ENCODE data around the gene CTTNBP2NL. TPM values are rescaled to one million over a fixed set of nuclear protein-coding genes. Genes with fewer than 3 reads are reported as not detected.
"Not testable (repeated sequence)": the region's sequence is repeated elsewhere in the genome, so short reads cannot be mapped to it uniquely, and the experiment has no call there.

Gene CTTNBP2NL
- total RNA-seq, 2 experiments from 2014 or later = 0.47 to 0.57 TPM

- no peaks in the 10 kb centered on the region for H3K36me3 Mint-ChIP-seq
- H3K4me3 Mint-ChIP-seq = no peak overlapping the region
- H3K27me3 Mint-ChIP-seq = peaks cover 51% of the 10 kb centered on the region
- DNase-seq = no peak
- no peak for ATAC-seq (ENCODE audit: low read depth)
- POLR2A ChIA-PET = no interaction called here
- no peaks in the 10 kb centered on the region for H3K9me3 Mint-ChIP-seq
- H3K4me1 Mint-ChIP-seq = peaks cover 2% of the 10 kb centered on the region
- H3K27ac Mint-ChIP-seq = no peak overlapping the region
These were observed 22.2 kb upstream of the CTTNBP2NL start for GRCh38 chr1:112373806-112374205.

- Mint-ChIP-seq H3K27me3 (peaks cover 45% of the 10 kb centered on the region), H3K4me1 (peaks cover 1% of the 10 kb centered on the region), H3K27ac (no peak overlapping the region), H3K4me3 (no peak overlapping the region), H3K36me3 (no peaks in the 10 kb centered on the region), H3K9me3 (no peaks in the 10 kb centered on the region)
- POLR2A ChIA-PET = no interaction called here
- DNase-seq (no peak), ATAC-seq (ENCODE audit: low read depth) (no peak)
These were observed 20.3 kb upstream of the CTTNBP2NL start for GRCh38 chr1:112375701-112376100.

GRCh38 chr1:112380356-112380755 lies 15.7 kb upstream of the CTTNBP2NL start:
- peaks cover 32% of the 10 kb centered on the region for H3K27me3 Mint-ChIP-seq
- ATAC-seq (ENCODE audit: low read depth) (no peak), DNase-seq (no peak)
- POLR2A ChIA-PET = no interaction called here
- no peaks in the 10 kb centered on the region for H3K36me3 Mint-ChIP-seq
- H3K4me1 Mint-ChIP-seq = no peaks in the 10 kb centered on the region
- no peak overlapping the region for H3K4me3 Mint-ChIP-seq
- H3K9me3 Mint-ChIP-seq = no peaks in the 10 kb centered on the region
- H3K27ac Mint-ChIP-seq = no peak overlapping the region

- no peak overlapping the region for H3K27ac Mint-ChIP-seq
- DNase-seq (no peak), ATAC-seq (ENCODE audit: low read depth) (no peak)
- no peak overlapping the region for H3K4me3 Mint-ChIP-seq
- no peaks in the 10 kb centered on the region for H3K9me3 Mint-ChIP-seq
- POLR2A ChIA-PET = no interaction called here
- no peaks in the 10 kb centered on the region for H3K4me1 Mint-ChIP-seq
- peaks cover 28% of the 10 kb centered on the region for H3K27me3 Mint-ChIP-seq
- H3K36me3 Mint-ChIP-seq = no peaks in the 10 kb centered on the region
These were observed 14.5 kb upstream of the CTTNBP2NL start for GRCh38 chr1:112381324-112382076.

- no peak overlapping the region for H3K4me3 Mint-ChIP-seq
- no peaks in the 10 kb centered on the region for H3K36me3 Mint-ChIP-seq
- peaks cover 1% of the 10 kb centered on the region for H3K4me1 Mint-ChIP-seq
- no peak for DNase-seq
- peaks cover 24% of the 10 kb centered on the region for H3K27me3 Mint-ChIP-seq
- POLR2A ChIA-PET = no interaction called here
- no peak overlapping the region for H3K27ac Mint-ChIP-seq
- H3K9me3 Mint-ChIP-seq = no peaks in the 10 kb centered on the region
- ATAC-seq (ENCODE audit: low read depth) = no peak
These were observed 12.1 kb upstream of the CTTNBP2NL start for GRCh38 chr1:112383759-112384370.

- H3K27ac Mint-ChIP-seq = no peak overlapping the region
- H3K4me3 Mint-ChIP-seq = no peak overlapping the region
- POLR2A ChIA-PET = no interaction called here
- peaks cover 29% of the 10 kb centered on the region for H3K27me3 Mint-ChIP-seq
- no peaks in the 10 kb centered on the region for H3K36me3 Mint-ChIP-seq
- peaks cover 8% of the 10 kb centered on the region for H3K4me1 Mint-ChIP-seq
- DNase-seq (no peak), ATAC-seq (ENCODE audit: low read depth) (no peak)
- no peaks in the 10 kb centered on the region for H3K9me3 Mint-ChIP-seq
These were observed 9.8 kb upstream of the CTTNBP2NL start for GRCh38 chr1:112386024-112386723.

GRCh38 chr1:112386731-112387346 lies 9.2 kb upstream of the CTTNBP2NL start:
- H3K27me3 Mint-ChIP-seq = peaks cover 26% of the 10 kb centered on the region
- ATAC-seq (ENCODE audit: low read depth) (no peak), DNase-seq (no peak)
- no peaks in the 10 kb centered on the region for H3K36me3 Mint-ChIP-seq
- H3K4me3 Mint-ChIP-seq = no peak overlapping the region
- POLR2A ChIA-PET = no interaction called here
- H3K9me3 Mint-ChIP-seq = no peaks in the 10 kb centered on the region
- H3K4me1 Mint-ChIP-seq = peaks cover 12% of the 10 kb centered on the region
- H3K27ac Mint-ChIP-seq = no peak overlapping the region

- peaks cover 12% of the 10 kb centered on the region for H3K4me1 Mint-ChIP-seq
- no peaks in the 10 kb centered on the region for H3K36me3 Mint-ChIP-seq
- no peak overlapping the region for H3K27ac Mint-ChIP-seq
- H3K27me3 Mint-ChIP-seq = peaks cover 23% of the 10 kb centered on the region
- POLR2A ChIA-PET = no interaction called here
- no peak overlapping the region for H3K4me3 Mint-ChIP-seq
- H3K9me3 Mint-ChIP-seq = no peaks in the 10 kb centered on the region
- ATAC-seq (ENCODE audit: low read depth) (no peak), DNase-seq (no peak)
These were observed 8.2 kb upstream of the CTTNBP2NL start for GRCh38 chr1:112387807-112388206.

GRCh38 chr1:112388436-112388835 lies 7.6 kb upstream of the CTTNBP2NL start:
- ATAC-seq (ENCODE audit: low read depth) (no peak), DNase-seq (no peak)
- POLR2A ChIA-PET = no interaction called here
- peaks cover 25% of the 10 kb centered on the region for H3K27me3 Mint-ChIP-seq
- H3K9me3 Mint-ChIP-seq = no peaks in the 10 kb centered on the region
- no peaks in the 10 kb centered on the region for H3K36me3 Mint-ChIP-seq
- H3K27ac Mint-ChIP-seq = no peak overlapping the region
- peaks cover 12% of the 10 kb centered on the region for H3K4me1 Mint-ChIP-seq
- H3K4me3 Mint-ChIP-seq = no peak overlapping the region

- H3K27me3 Mint-ChIP-seq = peaks cover 26% of the 10 kb centered on the region
- H3K27ac Mint-ChIP-seq = no peak overlapping the region
- no peaks in the 10 kb centered on the region for H3K9me3 Mint-ChIP-seq
- no peak for ATAC-seq (ENCODE audit: low read depth)
- peaks cover 18% of the 10 kb centered on the region for H3K4me1 Mint-ChIP-seq
- H3K4me3 Mint-ChIP-seq = no peak overlapping the region
- POLR2A ChIA-PET = no interaction called here
- H3K36me3 Mint-ChIP-seq = no peaks in the 10 kb centered on the region
- DNase-seq = no peak
These were observed 6.3 kb upstream of the CTTNBP2NL start for GRCh38 chr1:112389689-112390088.

- H3K9me3 Mint-ChIP-seq; ATAC-seq (ENCODE audit: low read depth); H3K27ac Mint-ChIP-seq; DNase-seq; H3K36me3 Mint-ChIP-seq; H3K4me3 Mint-ChIP-seq: not testable (repeated sequence)
- Mint-ChIP-seq H3K27me3 (peaks cover 26% of the 10 kb centered on the region), H3K4me1 (peaks cover 20% of the 10 kb centered on the region)
- POLR2A ChIA-PET = interaction anchor here (0.6 to 1.8 kb wide), 3 partner anchors 284 to 1460 kb away, joined by 3 to 6 read pairs (median 3); partner anchors contain the start of gene MOV10
These were observed 5.7 kb upstream of the CTTNBP2NL start for GRCh38 chr1:112390335-112390734.

GRCh38 chr1:112390775-112391602 lies 5.0 kb upstream of the CTTNBP2NL start:
- peak overlapping the region; percentile 35 for H3K27ac Mint-ChIP-seq
- peak; percentile 86 for ATAC-seq (ENCODE audit: low read depth)
- H3K4me1 Mint-ChIP-seq = peaks cover 20% of the 10 kb centered on the region
- H3K9me3 Mint-ChIP-seq = no peaks in the 10 kb centered on the region
- POLR2A ChIA-PET = interaction anchor here (0.6 to 1.8 kb wide), 3 partner anchors 284 to 1459 kb away, joined by 3 to 6 read pairs (median 3); partner anchors contain the start of gene MOV10
- H3K4me3 Mint-ChIP-seq = peak overlapping the region; percentile 67
- peaks cover 28% of the 10 kb centered on the region for H3K27me3 Mint-ChIP-seq
- H3K36me3 Mint-ChIP-seq = no peaks in the 10 kb centered on the region
- DNase-seq = peak; percentile 69

GRCh38 chr1:112391603-112391940 lies 4.4 kb upstream of the CTTNBP2NL start:
- POLR2A ChIA-PET = interaction anchor here (1.8 kb wide), 1 partner anchor 283 kb away, joined by 6 read pairs; the partner anchor contains the start of gene MOV10
- peaks cover 20% of the 10 kb centered on the region for H3K4me1 Mint-ChIP-seq
- no peak for DNase-seq
- no peak overlapping the region for H3K4me3 Mint-ChIP-seq
- ATAC-seq (ENCODE audit: low read depth) = no peak
- no peak overlapping the region for H3K27ac Mint-ChIP-seq
- no peaks in the 10 kb centered on the region for H3K9me3 Mint-ChIP-seq
- H3K27me3 Mint-ChIP-seq = peaks cover 28% of the 10 kb centered on the region
- no peaks in the 10 kb centered on the region for H3K36me3 Mint-ChIP-seq
